ENCODE data around the gene DSG2.

The DSG2 gene

DNA sequence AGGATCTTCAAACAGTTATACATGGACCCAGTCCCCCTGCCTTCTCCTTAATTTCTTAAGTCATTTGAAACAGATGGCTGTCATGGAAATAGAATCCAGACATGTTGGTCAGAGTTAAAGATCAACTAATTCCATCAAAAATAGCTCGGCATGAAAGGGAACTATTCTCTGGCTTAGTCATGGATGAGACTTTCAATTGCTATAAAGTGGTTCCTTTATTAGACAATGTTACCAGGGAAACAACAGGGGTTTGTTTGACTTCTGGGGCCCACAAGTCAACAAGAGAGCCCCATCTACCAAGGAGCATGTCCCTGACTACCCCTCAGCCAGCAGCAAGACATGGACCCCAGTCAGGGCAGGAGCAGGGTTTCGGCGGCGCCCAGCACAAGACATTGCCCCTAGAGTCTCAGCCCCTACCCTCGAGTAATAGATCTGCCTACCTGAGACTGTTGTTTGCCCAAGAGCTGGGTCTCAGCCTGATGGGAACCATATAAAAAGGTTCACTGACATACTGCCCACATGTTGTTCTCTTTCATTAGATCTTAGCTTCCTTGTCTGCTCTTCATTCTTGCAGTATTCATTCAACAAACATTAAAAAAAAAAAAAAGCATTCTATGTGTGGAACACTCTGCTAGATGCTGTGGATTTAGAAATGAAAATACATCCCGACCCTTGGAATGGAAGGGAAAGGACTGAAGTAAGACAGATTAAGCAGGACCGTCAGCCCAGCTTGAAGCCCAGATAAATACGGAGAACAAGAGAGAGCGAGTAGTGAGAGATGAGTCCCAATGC, 98.3 kb downstream of the DSG2 start:
- TF ChIP-seq, protein P1, sequence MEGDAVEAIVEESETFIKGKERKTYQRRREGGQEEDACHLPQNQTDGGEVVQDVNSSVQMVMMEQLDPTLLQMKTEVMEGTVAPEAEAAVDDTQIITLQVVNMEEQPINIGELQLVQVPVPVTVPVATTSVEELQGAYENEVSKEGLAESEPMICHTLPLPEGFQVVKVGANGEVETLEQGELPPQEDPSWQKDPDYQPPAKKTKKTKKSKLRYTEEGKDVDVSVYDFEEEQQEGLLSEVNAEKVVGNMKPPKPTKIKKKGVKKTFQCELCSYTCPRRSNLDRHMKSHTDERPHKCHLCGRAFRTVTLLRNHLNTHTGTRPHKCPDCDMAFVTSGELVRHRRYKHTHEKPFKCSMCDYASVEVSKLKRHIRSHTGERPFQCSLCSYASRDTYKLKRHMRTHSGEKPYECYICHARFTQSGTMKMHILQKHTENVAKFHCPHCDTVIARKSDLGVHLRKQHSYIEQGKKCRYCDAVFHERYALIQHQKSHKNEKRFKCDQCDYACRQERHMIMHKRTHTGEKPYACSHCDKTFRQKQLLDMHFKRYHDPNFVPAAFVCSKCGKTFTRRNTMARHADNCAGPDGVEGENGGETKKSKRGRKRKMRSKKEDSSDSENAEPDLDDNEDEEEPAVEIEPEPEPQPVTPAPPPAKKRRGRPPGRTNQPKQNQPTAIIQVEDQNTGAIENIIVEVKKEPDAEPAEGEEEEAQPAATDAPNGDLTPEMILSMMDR (IDR thresholded peaks at IDR 0.05): no peak
- no peak overlapping the region for H3K4me3 ChIP-seq
- H3K27ac ChIP-seq: no peak overlapping the region
- no peak for DNase-seq (ENCODE audit: low spot score)

DNA sequence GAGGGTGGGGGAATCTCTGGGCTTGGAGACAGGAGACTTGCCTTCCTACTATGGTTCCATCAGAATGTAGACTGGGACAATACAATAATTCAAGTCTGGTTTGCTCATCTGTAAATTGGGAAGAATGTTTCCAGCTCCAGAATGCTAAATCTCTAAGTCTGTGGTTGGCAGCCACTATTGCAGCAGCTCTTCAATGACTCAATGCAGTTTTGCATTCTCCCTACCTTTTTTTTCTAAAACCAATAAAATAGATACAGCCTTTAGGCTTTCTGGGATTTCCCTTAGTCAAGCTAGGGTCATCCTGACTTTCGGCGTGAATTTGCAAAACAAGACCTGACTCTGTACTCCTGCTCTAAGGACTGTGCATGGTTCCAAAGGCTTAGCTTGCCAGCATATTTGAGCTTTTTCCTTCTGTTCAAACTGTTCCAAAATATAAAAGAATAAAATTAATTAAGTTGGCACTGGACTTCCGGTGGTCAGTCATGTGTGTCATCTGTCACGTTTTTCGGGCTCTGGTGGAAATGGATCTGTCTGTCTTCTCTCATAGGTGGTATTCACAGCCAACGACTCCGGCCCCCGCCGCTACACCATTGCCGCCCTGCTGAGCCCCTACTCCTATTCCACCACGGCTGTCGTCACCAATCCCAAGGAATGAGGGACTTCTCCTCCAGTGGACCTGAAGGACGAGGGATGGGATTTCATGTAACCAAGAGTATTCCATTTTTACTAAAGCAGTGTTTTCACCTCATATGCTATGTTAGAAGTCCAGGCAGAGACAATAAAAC, 100.2 kb downstream of the DSG2 start:
- DNase-seq (ENCODE audit: low spot score): no peak
- Histone ChIP-seq H3K27ac (no peak overlapping the region), H3K4me3 (no peak overlapping the region)
- TF ChIP-seq, protein P1 (IDR thresholded peaks at IDR 0.05): no peak
